Sigmoid colon (tissue), 7 donors: ENCODE results near the gene RMND5A. TPM values are rescaled to one million over a fixed set of nuclear protein-coding genes. Genes with fewer than 3 reads are reported as not detected.

Experiments
- DNase-seq: peaks from one replicate; pipeline ENCODE4 v3.0.0-alpha.2; 2019
- H3K27ac ChIP-seq, 4 donors: fragments of 200-600 bp; sonication (generic); one replicate each; pipeline ENCODE4 v1.5.1; 2016 to 2019; ENCODE audit warnings: mild to moderate bottlenecking in 1 of 4
- H3K27me3 ChIP-seq, 3 donors: fragments of 200-600 bp; sonication (generic); one replicate each; pipeline ENCODE4 v1.5.1; 2019; ENCODE audit warnings: mild to moderate bottlenecking in 1 of 3
- H3K36me3 ChIP-seq, 4 donors: fragments of 200-600 bp; sonication (generic); one replicate each; pipeline ENCODE4 v1.5.1; 2016 to 2019
- H3K4me1 ChIP-seq, 4 donors: fragments of 200-600 bp; sonication (generic); one replicate each; pipeline ENCODE4 v1.5.1; 2017 to 2019
- H3K4me3 ChIP-seq, 4 donors: fragments of 200-600 bp; sonication (generic); one replicate each; pipeline ENCODE4 v1.5.1; 2017 to 2019; ENCODE audit warnings: mild to moderate bottlenecking in 2 of 4, moderate library complexity in 1 of 4
- H3K9me3 ChIP-seq, 4 donors: fragments of 200-600 bp in 3 of 4; sonication (generic) in 3 of 4; one replicate each; pipeline versions ENCODE4 v1.5.1 to v1.6.1; 2013 to 2019
- EP300 ChIP-seq, 4 donors: sonication (generic); formaldehyde crosslinking; IDR thresholded peaks; one replicate each; pipeline ENCODE4 v1.6.1; 2017; ENCODE audit warnings: antibody characterized with exemption in 4 of 4
- POLR2A ChIP-seq, 2 donors: fragments of 450-650 bp; IDR thresholded peaks; one replicate each; pipeline ENCODE4 v1.6.1; 2016; ENCODE audit warnings: antibody characterized with exemption in 2 of 2, mild to moderate bottlenecking in 2 of 2, moderate library complexity in 2 of 2
- POLR2AphosphoS5 ChIP-seq, 4 donors: sonication (generic); formaldehyde crosslinking; IDR thresholded peaks; one replicate each; pipeline ENCODE4 v1.6.1; 2017; ENCODE audit warnings: antibody characterized with exemption in 4 of 4
- WGBS, 2 donors: extraction: QIAGEN DNeasy Blood & Tissue Kit; methylation state at CpG; one replicate each; pipeline ENCODE4 v1.1.7; 2013; 5-methylcytosine and 5-hydroxymethylcytosine counted together
- intact Hi-C: fragments of 100-400 bp; cut with DNase I; formaldehyde crosslinking; loops from one replicate; pipeline ENCODE4 v1.15.1; 2023
- polyA plus RNA-seq, 3 donors: library from polyadenylated mRNA; stranded (reverse); fragments of 200-250 nt; gene quantifications; one replicate each; pipeline ENCODE4 v1.2.3, GENCODE V29; 2013
- total RNA-seq, 4 donors: library from RNA; depleted of rRNA; stranded (reverse); fragments of >200 nt; gene quantifications; one replicate each; pipeline ENCODE4 v1.1.0, GENCODE V29; 2016
- TF ChIP-seq, protein P1 (sequence below), 4 experiments: fragments of 450-650 bp in 3 of 4; fragments of 200-600 bp in 1 of 4; IDR thresholded peaks; one replicate each; pipeline ENCODE4 v1.5.1; 2016 to 2019; ENCODE audit warnings: antibody characterized with exemption in 4 of 4, mild to moderate bottlenecking in 3 of 4, moderate library complexity in 2 of 4
- donor health status: healthy with polysubstance abuse.
- donor health status: Bipolar disorder and iron deficiency.
- donor health status: healthy.

RMND5A gene
- total and polyA plus RNA-seq, 7 donors: 19.9 to 58.9 (median 42.4) TPM

DNA sequence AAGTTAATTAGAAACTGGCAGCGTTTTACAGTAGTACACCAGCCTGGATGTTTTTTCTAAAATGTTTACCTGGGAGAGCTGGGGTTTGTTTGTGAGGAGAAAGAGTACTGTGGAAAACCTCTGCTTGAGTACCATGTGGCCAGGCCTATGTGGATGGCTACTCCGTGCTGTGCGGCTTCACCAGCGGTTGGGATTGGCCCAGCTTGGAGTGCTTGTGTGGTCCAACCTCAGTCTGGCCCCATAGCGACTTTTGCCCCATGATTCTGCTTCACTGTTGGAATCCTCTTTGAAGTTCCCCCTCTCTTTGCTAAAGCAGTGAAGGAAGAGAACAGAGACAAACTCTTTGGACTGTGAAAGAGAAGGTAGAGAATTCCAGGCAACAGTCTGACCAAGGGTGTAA, 54.8 kb downstream of the RMND5A start:
- Histone ChIP-seq H3K9me3 (no peaks in the 10 kb centered on the region), H3K27ac (no peak overlapping the region), H3K4me1 (no peaks in the 10 kb centered on the region), H3K36me3 (peaks cover 0 to 50% (median 14%) of the 10 kb centered on the region in 4 donors), H3K4me3 (no peak overlapping the region), H3K27me3 (no peaks in the 10 kb centered on the region)
- intact Hi-C loops: no loop called here
- 74 to 75% methylated on average over 5 of the region's 5 CpGs for WGBS, 2 donors
- no peak for DNase-seq
- TF ChIP-seq POLR2A (IDR thresholded peaks at IDR 0.05) (no peak), POLR2AphosphoS5 (IDR thresholded peaks at IDR 0.05) (no peak), EP300 (IDR thresholded peaks at IDR 0.05) (no peak)
- TF ChIP-seq, protein P1, sequence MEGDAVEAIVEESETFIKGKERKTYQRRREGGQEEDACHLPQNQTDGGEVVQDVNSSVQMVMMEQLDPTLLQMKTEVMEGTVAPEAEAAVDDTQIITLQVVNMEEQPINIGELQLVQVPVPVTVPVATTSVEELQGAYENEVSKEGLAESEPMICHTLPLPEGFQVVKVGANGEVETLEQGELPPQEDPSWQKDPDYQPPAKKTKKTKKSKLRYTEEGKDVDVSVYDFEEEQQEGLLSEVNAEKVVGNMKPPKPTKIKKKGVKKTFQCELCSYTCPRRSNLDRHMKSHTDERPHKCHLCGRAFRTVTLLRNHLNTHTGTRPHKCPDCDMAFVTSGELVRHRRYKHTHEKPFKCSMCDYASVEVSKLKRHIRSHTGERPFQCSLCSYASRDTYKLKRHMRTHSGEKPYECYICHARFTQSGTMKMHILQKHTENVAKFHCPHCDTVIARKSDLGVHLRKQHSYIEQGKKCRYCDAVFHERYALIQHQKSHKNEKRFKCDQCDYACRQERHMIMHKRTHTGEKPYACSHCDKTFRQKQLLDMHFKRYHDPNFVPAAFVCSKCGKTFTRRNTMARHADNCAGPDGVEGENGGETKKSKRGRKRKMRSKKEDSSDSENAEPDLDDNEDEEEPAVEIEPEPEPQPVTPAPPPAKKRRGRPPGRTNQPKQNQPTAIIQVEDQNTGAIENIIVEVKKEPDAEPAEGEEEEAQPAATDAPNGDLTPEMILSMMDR (IDR thresholded peaks at IDR 0.05): no peak

DNA sequence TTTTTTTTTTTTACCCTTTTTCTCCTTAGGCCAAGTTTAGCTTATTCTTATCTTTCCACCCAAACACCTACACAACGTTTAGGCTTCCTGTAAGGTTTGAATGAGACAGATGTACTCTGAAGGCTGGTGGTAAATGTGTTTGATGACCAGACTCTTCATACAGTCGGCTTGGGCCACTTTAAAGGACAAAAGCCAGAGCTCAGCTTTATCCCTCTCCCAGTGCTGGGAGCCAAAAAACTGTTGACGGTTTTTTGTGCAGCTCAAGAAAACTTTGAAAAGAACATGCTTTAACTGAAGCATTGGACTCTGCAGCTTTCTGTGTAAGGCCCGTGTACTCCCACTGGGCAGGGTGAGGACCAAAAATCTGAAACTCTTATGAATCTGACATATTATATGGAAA, 55.2 kb downstream of the RMND5A start:
- H3K36me3 ChIP-seq: peaks cover 0 to 45% (median 14%) of the 10 kb centered on the region in 4 donors
- H3K4me3 ChIP-seq: no peak overlapping the region
- no peaks in the 10 kb centered on the region for H3K4me1 ChIP-seq
- no peak overlapping the region for H3K27ac ChIP-seq
- no peak for DNase-seq
- no peaks in the 10 kb centered on the region for H3K27me3 ChIP-seq
- WGBS, 2 donors: 40 to 55% methylated on average over 4 of the region's 4 CpGs
- TF ChIP-seq POLR2A (IDR thresholded peaks at IDR 0.05) (no peak), EP300 (IDR thresholded peaks at IDR 0.05) (no peak), POLR2AphosphoS5 (IDR thresholded peaks at IDR 0.05) (no peak)
- TF ChIP-seq, protein P1 (IDR thresholded peaks at IDR 0.05): no peak
- intact Hi-C loops: no loop called here
- no peaks in the 10 kb centered on the region for H3K9me3 ChIP-seq

DNA sequence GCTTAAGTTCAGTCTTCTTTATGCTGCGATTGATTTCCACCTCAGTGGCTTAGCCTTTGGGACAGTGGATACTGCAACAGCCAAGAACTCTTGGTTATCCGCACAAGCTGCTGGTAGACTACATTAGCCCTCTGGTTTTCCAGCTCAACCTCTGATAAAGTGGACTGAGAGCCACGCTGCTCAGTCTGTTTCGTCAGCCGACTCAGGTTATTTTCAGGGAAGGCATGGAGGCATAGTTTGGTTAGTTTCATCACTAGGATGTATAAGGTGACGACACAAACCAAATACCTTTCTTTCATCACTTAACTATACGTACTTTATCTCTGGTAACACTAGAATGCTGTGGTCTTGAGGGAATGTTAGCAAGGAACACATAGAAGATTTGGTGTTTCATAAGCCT, 56.4 kb downstream of the RMND5A start:
- Histone ChIP-seq H3K4me1 (no peaks in the 10 kb centered on the region), H3K9me3 (no peaks in the 10 kb centered on the region), H3K4me3 (no peak overlapping the region), H3K27ac (no peak overlapping the region), H3K27me3 (no peaks in the 10 kb centered on the region), H3K36me3 (peaks cover 0 to 33% (median 7%) of the 10 kb centered on the region in 4 donors)
- 95% methylated on average over 7 of the region's 7 CpGs for WGBS, 2 donors
- no peak for DNase-seq
- intact Hi-C loops: no loop called here
- TF ChIP-seq, protein P1 (IDR thresholded peaks at IDR 0.05): no peak
- TF ChIP-seq POLR2AphosphoS5 (IDR thresholded peaks at IDR 0.05): no peak
- no peak for TF ChIP-seq EP300 (IDR thresholded peaks at IDR 0.05)
- no peak for TF ChIP-seq POLR2A (IDR thresholded peaks at IDR 0.05)

DNA sequence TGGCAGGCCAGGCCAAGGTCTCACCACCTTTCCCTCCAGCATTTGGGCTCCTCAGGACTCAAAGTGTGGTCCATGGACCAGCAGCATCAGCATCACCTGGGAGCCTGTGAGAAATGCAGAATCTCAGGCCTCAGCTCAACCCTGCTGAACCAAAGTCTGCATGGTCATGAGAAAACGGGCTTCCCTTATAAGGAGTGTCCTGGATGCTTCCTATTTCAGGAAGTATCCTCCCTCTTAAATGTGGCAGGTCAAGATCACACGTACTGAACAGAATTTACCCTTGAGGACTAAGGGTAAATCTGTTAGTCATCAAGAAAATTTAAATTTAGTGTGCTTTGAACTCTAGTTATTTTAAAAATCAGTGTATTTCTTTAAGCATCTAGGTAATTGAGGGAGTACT, 58.9 kb downstream of the RMND5A start:
- Histone ChIP-seq H3K27ac (no peak overlapping the region), H3K9me3 (no peaks in the 10 kb centered on the region), H3K36me3 (peaks cover 0 to 10% (median 0%) of the 10 kb centered on the region in 4 donors), H3K4me3 (no peak overlapping the region), H3K4me1 (no peaks in the 10 kb centered on the region), H3K27me3 (no peaks in the 10 kb centered on the region)
- intact Hi-C loops: no loop called here
- TF ChIP-seq POLR2A (IDR thresholded peaks at IDR 0.05): no peak
- TF ChIP-seq POLR2AphosphoS5 (IDR thresholded peaks at IDR 0.05): no peak
- no peak for TF ChIP-seq EP300 (IDR thresholded peaks at IDR 0.05)
- TF ChIP-seq, protein P1 (IDR thresholded peaks at IDR 0.05): no peak
- WGBS, 2 donors: 37 to 66% methylated on average over 2 of the region's 2 CpGs
- no peak for DNase-seq

DNA sequence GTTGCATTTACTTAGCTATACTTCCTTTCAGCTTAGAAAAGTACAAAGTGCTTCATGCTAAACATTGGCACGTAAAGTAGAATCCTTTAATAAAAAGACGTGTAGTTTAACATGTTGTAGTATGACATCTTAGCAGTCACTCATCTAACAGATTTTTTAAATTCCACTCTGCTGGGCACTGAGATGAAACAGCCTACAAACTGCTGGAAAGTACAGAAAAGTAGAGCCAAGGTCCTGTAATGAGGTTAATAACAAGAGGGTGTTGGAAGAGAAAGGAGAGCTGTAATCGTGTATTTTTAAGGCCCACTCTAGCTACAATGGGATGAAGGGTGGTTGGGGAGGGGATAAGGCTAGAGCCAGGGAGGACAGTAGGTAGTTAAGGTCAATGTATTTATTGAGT, 59.9 kb downstream of the RMND5A start:
- Histone ChIP-seq H3K36me3 (peaks cover 0 to 1% (median 0%) of the 10 kb centered on the region in 4 donors), H3K9me3 (no peaks in the 10 kb centered on the region), H3K4me1 (no peaks in the 10 kb centered on the region), H3K27me3 (no peaks in the 10 kb centered on the region), H3K27ac (no peak overlapping the region), H3K4me3 (no peak overlapping the region)
- WGBS, 2 donors: 64 to 81% methylated on average over 3 of the region's 3 CpGs
- TF ChIP-seq, protein P1 (IDR thresholded peaks at IDR 0.05): no peak
- TF ChIP-seq POLR2A (IDR thresholded peaks at IDR 0.05): no peak
- TF ChIP-seq EP300 (IDR thresholded peaks at IDR 0.05): no peak
- no peak for TF ChIP-seq POLR2AphosphoS5 (IDR thresholded peaks at IDR 0.05)
- intact Hi-C loops: no loop called here
- DNase-seq: no peak
